Smooth muscle cell (in vitro differentiated cells): Measurements from ENCODE around the gene ABCC4. TPM values are rescaled to one million over a fixed set of nuclear protein-coding genes. Genes with fewer than 3 reads are reported as not detected.

Source experiments
- DNase-seq: peaks from one replicate; lab custom pipeline; 2025; ENCODE audit not compliant: unreplicated experiment; lab: John Stamatoyannopoulos, UW
- H2AFZ ChIP-seq: fragments of 200-600 bp; sonication (generic); 2 replicates; pipeline ENCODE4 v1.6.0; 2016; ENCODE audit warnings: antibody characterized with exemption, low read depth, mild to moderate bottlenecking
- H3F3A ChIP-seq: fragments of 200-600 bp; sonication (generic); 2 replicates; pipeline ENCODE4 v1.6.0; 2017; ENCODE audit warnings: antibody characterized with exemption, low read depth
- H3K27ac ChIP-seq: fragments of 200-600 bp; sonication (generic); 2 replicates; pipeline ENCODE4 v1.5.1; 2016; ENCODE audit warnings: low read depth, mild to moderate bottlenecking
- H3K27me3 ChIP-seq: fragments of 200-600 bp; sonication (generic); 2 replicates; pipeline ENCODE4 v1.6.1; 2016; ENCODE audit warnings: low read depth, mild to moderate bottlenecking
- H3K36me3 ChIP-seq: fragments of 200-600 bp; sonication (generic); 2 replicates; pipeline ENCODE4 v1.5.1; 2016; ENCODE audit warnings: low read depth
- H3K4me1 ChIP-seq: fragments of 200-600 bp; sonication (generic); 2 replicates; pipeline ENCODE4 v1.5.1; 2016; ENCODE audit warnings: low read depth
- H3K4me2 ChIP-seq: fragments of 200-600 bp; sonication (generic); 2 replicates; pipeline ENCODE4 v1.6.0; 2016; ENCODE audit warnings: mild to moderate bottlenecking
- H3K4me3 ChIP-seq: fragments of 200-600 bp; sonication (generic); 2 replicates; pipeline ENCODE4 v1.5.1; 2016; ENCODE audit warnings: mild to moderate bottlenecking
- H3K79me2 ChIP-seq: fragments of 200-600 bp; sonication (generic); 2 replicates; pipeline ENCODE4 v1.6.0; 2016; ENCODE audit warnings: low read depth, mild to moderate bottlenecking
- H3K9ac ChIP-seq: fragments of 200-600 bp; sonication (generic); 2 replicates; pipeline ENCODE4 v1.6.0; 2016; ENCODE audit warnings: low read depth
- H3K9me3 ChIP-seq: fragments of 200-600 bp; sonication (generic); replicated peaks from 2 replicates; pipeline ENCODE4 v1.5.1; 2016; ENCODE audit warnings: low read depth
- H4K20me1 ChIP-seq: fragments of 200-600 bp; sonication (generic); 2 replicates; pipeline ENCODE4 v1.6.0; 2016; ENCODE audit warnings: low read depth
- CTCF ChIP-seq: fragments of 200-600 bp; sonication (generic); IDR thresholded peaks from 2 replicates; pipeline ENCODE4 v1.5.1; 2017; ENCODE audit warnings: borderline replicate concordance, mild to moderate bottlenecking, antibody characterized with exemption; ENCODE audit not compliant: insufficient read depth, poor library complexity, severe bottlenecking
- WGBS: methylation state at CpG from one replicate; pipeline ENCODE4 v1.1.7; 2016; ENCODE audit warnings: low lambda C conversion rate; 5-methylcytosine and 5-hydroxymethylcytosine counted together
- polyA plus RNA-seq: library from polyadenylated mRNA; unstranded; fragments of >200 nt; fragmentation: Nextera tagmentation; extraction: Ambion mirVana; gene quantifications from 2 replicates; pipeline ENCODE4 v1.2.1, GENCODE V29; 2016
- total RNA-seq: library from RNA; depleted of rRNA; stranded (reverse); fragments of >200 nt; gene quantifications from 2 replicates; pipeline ENCODE4 v1.2.3, GENCODE V29; 2014

ABCC4 gene
- total and polyA plus RNA-seq, 2 experiments from 2014 or later: 11.9 to 37.7 TPM

- no peaks in the 10 kb centered on the region for H3K4me1 ChIP-seq
- 87% methylated on average over 3 of the region's 3 CpGs for WGBS
- DNase-seq: no peak
- H3K27ac ChIP-seq: no peak overlapping the region
- no peak overlapping the region for H3K4me2 ChIP-seq
- H3K36me3 ChIP-seq: no peaks in the 10 kb centered on the region
- H2AFZ ChIP-seq: no peak overlapping the region
- no peaks in the 10 kb centered on the region for H3K79me2 ChIP-seq
- TF ChIP-seq CTCF: no peak
- no peaks in the 10 kb centered on the region for H3F3A ChIP-seq
- H4K20me1 ChIP-seq: no peaks in the 10 kb centered on the region
- no peak overlapping the region for H3K9ac ChIP-seq
- no peaks in the 10 kb centered on the region for H3K27me3 ChIP-seq
- H3K9me3 ChIP-seq: no peaks in the 10 kb centered on the region
- no peak overlapping the region for H3K4me3 ChIP-seq
Observed at GRCh38 chr13:95229855-95230254, 71.4 kb downstream of the ABCC4 start.

- no peak overlapping the region for H3K4me2 ChIP-seq
- H3K9ac ChIP-seq: no peak overlapping the region
- DNase-seq: no peak
- no peaks in the 10 kb centered on the region for H4K20me1 ChIP-seq
- H3K79me2 ChIP-seq: peaks cover 8% of the 10 kb centered on the region
- no peaks in the 10 kb centered on the region for H3K27me3 ChIP-seq
- H3F3A ChIP-seq: no peaks in the 10 kb centered on the region
- no peak overlapping the region for H3K27ac ChIP-seq
- WGBS: 79% methylated on average over 5 of the region's 5 CpGs
- no peaks in the 10 kb centered on the region for H3K4me1 ChIP-seq
- H3K4me3 ChIP-seq: no peak overlapping the region
- no peak overlapping the region for H2AFZ ChIP-seq
- H3K9me3 ChIP-seq: no peaks in the 10 kb centered on the region
- no peak for TF ChIP-seq CTCF
- no peaks in the 10 kb centered on the region for H3K36me3 ChIP-seq
Observed at GRCh38 chr13:95228130-95228529, 73.1 kb downstream of the ABCC4 start.

- Histone ChIP-seq H3K9ac (no peak overlapping the region), H3K36me3 (no peaks in the 10 kb centered on the region), H3K27me3 (no peaks in the 10 kb centered on the region), H3K79me2 (peaks cover 8% of the 10 kb centered on the region), H3K27ac (peak overlapping the region; percentile 45), H3K4me2 (peak overlapping the region; percentile 39), H4K20me1 (no peaks in the 10 kb centered on the region), H3K9me3 (no peaks in the 10 kb centered on the region), H3K4me3 (no peak overlapping the region), H3F3A (no peaks in the 10 kb centered on the region), H3K4me1 (no peaks in the 10 kb centered on the region), H2AFZ (no peak overlapping the region)
- no peak for TF ChIP-seq CTCF
- 69% methylated on average over 4 of the region's 4 CpGs for WGBS
- DNase-seq: no peak
Observed at GRCh38 chr13:95226932-95227695, 74.1 kb downstream of the ABCC4 start.

- no peaks in the 10 kb centered on the region for H3F3A ChIP-seq
- WGBS: 66% methylated on average over 5 of the region's 5 CpGs
- H3K4me1 ChIP-seq: no peaks in the 10 kb centered on the region
- H3K36me3 ChIP-seq: no peaks in the 10 kb centered on the region
- H3K9me3 ChIP-seq: no peaks in the 10 kb centered on the region
- H4K20me1 ChIP-seq: no peaks in the 10 kb centered on the region
- no peak for DNase-seq
- H3K79me2 ChIP-seq: peaks cover 13% of the 10 kb centered on the region
- peak overlapping the region; percentile 45 for H3K27ac ChIP-seq
- H3K27me3 ChIP-seq: no peaks in the 10 kb centered on the region
- no peak overlapping the region for H3K9ac ChIP-seq
- H3K4me3 ChIP-seq: no peak overlapping the region
- TF ChIP-seq CTCF: no peak
- no peak overlapping the region for H2AFZ ChIP-seq
- H3K4me2 ChIP-seq: no peak overlapping the region
Observed at GRCh38 chr13:95226476-95226875, 74.8 kb downstream of the ABCC4 start.
